Astrocyte (in vitro differentiated cells and primary cell): ENCODE measurements around the gene SLC25A21. TPM values are rescaled to one million over a fixed set of nuclear protein-coding genes. Genes with fewer than 3 reads are reported as not detected.

Experiments
- DNase-seq: peaks from one replicate; pipeline ENCODE4 v3.0.0-alpha.2; 2010; ENCODE audit warnings: low read depth
- FAIRE-seq: peaks from 2 replicates; lab custom pipeline; 2011; peaks lifted over from hg19 to GRCh38; lab: Jason Lieb, UNC
- H2AFZ ChIP-seq: 2 replicates; pipeline ENCODE4 v1.6.0; 2012; ENCODE audit warnings: low read depth, low read length, inconsistent platforms
- H3K27ac ChIP-seq: 2 replicates; pipeline ENCODE4 v1.5.1; 2011; ENCODE audit warnings: low read depth, low read length, inconsistent platforms
- H3K27me3 ChIP-seq: 2 replicates; pipeline ENCODE4 v1.6.0; 2011; ENCODE audit warnings: low read length, inconsistent platforms; ENCODE audit not compliant: insufficient read depth
- H3K36me3 ChIP-seq: 2 replicates; pipeline ENCODE4 v1.5.1; 2011; ENCODE audit warnings: low read length, inconsistent platforms; ENCODE audit not compliant: insufficient read depth
- H3K4me1 ChIP-seq: 2 replicates; pipeline ENCODE4 v1.5.1; 2011; ENCODE audit warnings: low read length, inconsistent platforms; ENCODE audit not compliant: insufficient read depth
- H3K4me2 ChIP-seq: 2 replicates; pipeline ENCODE4 v1.6.0; 2012; ENCODE audit warnings: low read length, inconsistent platforms
- H3K4me3 ChIP-seq: 2 replicates; pipeline ENCODE4 v1.5.1; 2011; ENCODE audit warnings: low read depth, mild to moderate bottlenecking, low read length, inconsistent platforms; ENCODE audit not compliant: insufficient read depth
- H3K79me2 ChIP-seq: 2 replicates; pipeline ENCODE4 v1.6.0; 2012; ENCODE audit warnings: mild to moderate bottlenecking, low read length, inconsistent platforms; ENCODE audit not compliant: insufficient read depth
- H3K9ac ChIP-seq: 2 replicates; pipeline ENCODE4 v1.6.0; 2012; ENCODE audit warnings: mild to moderate bottlenecking, low read length, inconsistent platforms
- H3K9me3 ChIP-seq: 2 replicates; pipeline ENCODE4 v1.5.1; 2012; ENCODE audit warnings: low read depth, mild to moderate bottlenecking, low read length, inconsistent platforms; ENCODE audit not compliant: insufficient read depth
- H4K20me1 ChIP-seq: 2 replicates; pipeline ENCODE4 v1.6.0; 2012; ENCODE audit warnings: low read length, inconsistent platforms; ENCODE audit not compliant: insufficient read depth
- H3K27ac Mint-ChIP-seq: one replicate; pipeline ENCODE4 v1.8.0; 2021; ENCODE audit warnings: mild to moderate bottlenecking, mixed read lengths; ENCODE audit not compliant: unreplicated experiment
- H3K27me3 Mint-ChIP-seq: one replicate; pipeline ENCODE4 v1.8.0; 2021; ENCODE audit warnings: low read depth, mixed read lengths; ENCODE audit not compliant: unreplicated experiment
- H3K36me3 Mint-ChIP-seq: one replicate; pipeline ENCODE4 v1.8.0; 2021; ENCODE audit warnings: low read depth, mixed read lengths; ENCODE audit not compliant: unreplicated experiment
- H3K4me1 Mint-ChIP-seq: one replicate; pipeline ENCODE4 v1.8.0; 2021; ENCODE audit warnings: low read depth, mixed read lengths; ENCODE audit not compliant: unreplicated experiment
- H3K4me3 Mint-ChIP-seq: one replicate; pipeline ENCODE4 v1.8.0; 2021; ENCODE audit warnings: mild to moderate bottlenecking, moderate library complexity, mixed read lengths; ENCODE audit not compliant: unreplicated experiment
- H3K9me3 Mint-ChIP-seq: one replicate; pipeline ENCODE4 v1.8.0; 2021; ENCODE audit warnings: mild to moderate bottlenecking, mixed read lengths; ENCODE audit not compliant: unreplicated experiment
- EZH2 ChIP-seq: IDR thresholded peaks from 2 replicates; pipeline ENCODE4 v1.6.1; 2012; ENCODE audit warnings: mild to moderate bottlenecking, low read length, inconsistent platforms; ENCODE audit not compliant: insufficient read depth
- total RNA-seq: library from RNA; stranded (reverse); gene quantifications from 2 replicates; pipeline ENCODE4 v1.2.1, GENCODE V29; 2021
- TF ChIP-seq, protein P1 (sequence below): IDR thresholded peaks from 2 replicates; pipeline ENCODE4 v1.5.1; 2011; ENCODE audit warnings: low read depth, mild to moderate bottlenecking, inconsistent platforms, low read length, moderate library complexity; ENCODE audit not compliant: insufficient read depth

SLC25A21 gene
- total RNA-seq, 1 donor from 2014 or later: 1.5 TPM

DNA sequence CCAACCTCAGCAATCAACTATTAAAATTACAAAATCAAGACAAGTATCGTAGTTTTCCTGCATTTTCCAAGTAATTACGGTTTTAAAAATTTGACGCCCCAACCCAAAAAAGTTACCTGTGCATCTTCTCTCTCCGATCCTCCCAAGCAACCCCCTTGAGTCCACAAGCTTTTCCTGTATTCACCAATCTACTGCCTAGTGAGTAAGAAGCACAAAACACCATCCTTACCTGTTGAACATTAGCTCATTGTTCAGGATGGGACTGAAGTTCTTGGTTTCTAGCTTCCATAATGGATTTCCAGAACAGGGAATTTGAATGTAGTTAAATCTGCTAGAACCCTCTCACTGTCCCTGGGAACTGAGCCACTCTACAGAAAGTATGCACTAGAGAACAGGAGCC, 348.8 kb downstream of the SLC25A21 start:
- no peaks in the 10 kb centered on the region for H3K9me3 Mint-ChIP-seq
- Histone ChIP-seq H3K36me3 (no peaks in the 10 kb centered on the region), H3K4me3 (no peak overlapping the region), H3K27ac (no peak overlapping the region), H3K27me3 (no peaks in the 10 kb centered on the region), H4K20me1 (no peaks in the 10 kb centered on the region), H3K4me1 (no peaks in the 10 kb centered on the region), H3K9me3 (peaks cover 3% of the 10 kb centered on the region), H3K79me2 (no peaks in the 10 kb centered on the region), H2AFZ (no peak overlapping the region), H3K4me2 (no peak overlapping the region), H3K9ac (no peak overlapping the region)
- DNase-seq (no peak), FAIRE-seq (no peak)
- no peak for TF ChIP-seq EZH2
- TF ChIP-seq, protein P1, sequence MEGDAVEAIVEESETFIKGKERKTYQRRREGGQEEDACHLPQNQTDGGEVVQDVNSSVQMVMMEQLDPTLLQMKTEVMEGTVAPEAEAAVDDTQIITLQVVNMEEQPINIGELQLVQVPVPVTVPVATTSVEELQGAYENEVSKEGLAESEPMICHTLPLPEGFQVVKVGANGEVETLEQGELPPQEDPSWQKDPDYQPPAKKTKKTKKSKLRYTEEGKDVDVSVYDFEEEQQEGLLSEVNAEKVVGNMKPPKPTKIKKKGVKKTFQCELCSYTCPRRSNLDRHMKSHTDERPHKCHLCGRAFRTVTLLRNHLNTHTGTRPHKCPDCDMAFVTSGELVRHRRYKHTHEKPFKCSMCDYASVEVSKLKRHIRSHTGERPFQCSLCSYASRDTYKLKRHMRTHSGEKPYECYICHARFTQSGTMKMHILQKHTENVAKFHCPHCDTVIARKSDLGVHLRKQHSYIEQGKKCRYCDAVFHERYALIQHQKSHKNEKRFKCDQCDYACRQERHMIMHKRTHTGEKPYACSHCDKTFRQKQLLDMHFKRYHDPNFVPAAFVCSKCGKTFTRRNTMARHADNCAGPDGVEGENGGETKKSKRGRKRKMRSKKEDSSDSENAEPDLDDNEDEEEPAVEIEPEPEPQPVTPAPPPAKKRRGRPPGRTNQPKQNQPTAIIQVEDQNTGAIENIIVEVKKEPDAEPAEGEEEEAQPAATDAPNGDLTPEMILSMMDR: no peak
- H3K27me3 Mint-ChIP-seq: no peaks in the 10 kb centered on the region
- H3K27ac Mint-ChIP-seq: no peak overlapping the region
- H3K36me3 Mint-ChIP-seq: no peaks in the 10 kb centered on the region
- H3K4me3 Mint-ChIP-seq: no peak overlapping the region
- peaks cover 20% of the 10 kb centered on the region for H3K4me1 Mint-ChIP-seq

DNA sequence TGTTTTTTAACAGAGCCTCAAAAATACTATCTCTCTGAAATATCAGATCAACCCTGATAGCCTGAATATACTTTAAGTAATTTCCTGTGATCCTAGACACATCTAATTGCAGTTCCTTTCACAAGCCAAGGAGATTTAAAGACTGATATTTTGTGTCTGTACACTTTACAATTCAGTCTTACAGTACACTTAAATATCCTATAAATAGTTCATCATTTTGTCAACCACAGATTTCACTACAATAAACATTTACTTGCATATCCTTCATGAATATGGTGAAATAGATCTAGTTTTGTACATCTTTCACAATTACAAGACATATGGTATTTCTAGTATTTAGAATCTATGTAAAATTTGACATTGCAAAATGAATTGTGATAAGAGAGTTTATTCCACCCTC, 349.7 kb downstream of the SLC25A21 start:
- H3K27ac ChIP-seq: no peak overlapping the region
- Mint-ChIP-seq H3K4me3 (no peak overlapping the region), H3K9me3 (no peaks in the 10 kb centered on the region), H3K4me1 (peaks cover 25% of the 10 kb centered on the region), H3K36me3 (no peaks in the 10 kb centered on the region), H3K27me3 (no peaks in the 10 kb centered on the region), H3K27ac (no peak overlapping the region)
- no peaks in the 10 kb centered on the region for H3K4me1 ChIP-seq
- H3K79me2 ChIP-seq: no peaks in the 10 kb centered on the region
- H3K27me3 ChIP-seq: no peaks in the 10 kb centered on the region
- no peaks in the 10 kb centered on the region for H3K36me3 ChIP-seq
- FAIRE-seq (no peak), DNase-seq (no peak)
- no peak overlapping the region for H2AFZ ChIP-seq
- TF ChIP-seq, protein P1: no peak
- no peak for TF ChIP-seq EZH2
- peaks cover 3% of the 10 kb centered on the region for H3K9me3 ChIP-seq
- no peaks in the 10 kb centered on the region for H4K20me1 ChIP-seq
- H3K4me3 ChIP-seq: no peak overlapping the region
- H3K4me2 ChIP-seq: no peak overlapping the region
- H3K9ac ChIP-seq: no peak overlapping the region

DNA sequence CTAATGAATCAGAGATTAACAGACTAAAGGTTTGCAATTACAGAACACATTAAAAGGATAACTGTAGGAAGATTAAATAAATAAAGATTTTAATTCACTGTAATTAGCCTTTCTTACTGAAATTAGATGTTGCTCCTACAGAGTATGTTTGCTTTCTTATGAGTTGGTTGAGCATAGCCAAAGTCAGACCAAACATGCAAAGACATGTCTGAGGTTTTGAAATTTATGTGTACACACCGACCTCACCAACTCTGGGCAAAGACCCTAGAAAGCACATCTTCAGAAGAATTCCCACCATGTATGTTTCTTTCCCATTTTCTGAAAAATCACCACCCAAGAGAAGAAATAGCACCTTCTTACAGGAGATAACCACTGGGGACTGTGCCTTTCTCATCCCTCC, 351.5 kb downstream of the SLC25A21 start:
- Mint-ChIP-seq H3K27ac (no peak overlapping the region), H3K36me3 (no peaks in the 10 kb centered on the region), H3K4me3 (no peak overlapping the region), H3K9me3 (no peaks in the 10 kb centered on the region), H3K4me1 (peaks cover 25% of the 10 kb centered on the region), H3K27me3 (no peaks in the 10 kb centered on the region)
- Histone ChIP-seq H3K79me2 (no peaks in the 10 kb centered on the region), H4K20me1 (no peaks in the 10 kb centered on the region), H3K4me3 (no peak overlapping the region), H3K4me1 (no peaks in the 10 kb centered on the region), H3K27me3 (no peaks in the 10 kb centered on the region), H2AFZ (no peak overlapping the region), H3K4me2 (no peak overlapping the region), H3K36me3 (no peaks in the 10 kb centered on the region), H3K27ac (no peak overlapping the region), H3K9ac (no peak overlapping the region), H3K9me3 (peaks cover 3% of the 10 kb centered on the region)
- TF ChIP-seq, protein P1: no peak
- no peak for TF ChIP-seq EZH2
- DNase-seq (no peak), FAIRE-seq (no peak)
